Fibroblast of lung (primary cell): ENCODE data around the gene SLC9A1. TPM values are rescaled to one million over a fixed set of nuclear protein-coding genes. Genes with fewer than 3 reads are reported as not detected.

Experiments used
- DNase-seq, 2 donors: peaks; one replicate each; pipeline versions ENCODE4 v3.0.0 to v3.0.0-alpha.2; 2010; ENCODE audit warnings: low read depth in 2 of 2
- H2AFZ ChIP-seq: 2 replicates; pipeline ENCODE4 v1.5.1; 2012; ENCODE audit warnings: low read length, control low read depth, inconsistent platforms
- H3K27ac ChIP-seq: 2 replicates; pipeline ENCODE4 v1.5.1; 2011; ENCODE audit warnings: low read length, control low read depth; ENCODE audit not compliant: insufficient read depth
- H3K27me3 ChIP-seq: 2 replicates; pipeline ENCODE4 v1.5.1; 2011; ENCODE audit warnings: mild to moderate bottlenecking, low read length; ENCODE audit not compliant: control insufficient read depth, insufficient read depth
- H3K36me3 ChIP-seq: 2 replicates; pipeline ENCODE4 v1.5.1; 2011; ENCODE audit warnings: low read length; ENCODE audit not compliant: control insufficient read depth, insufficient read depth
- H3K4me1 ChIP-seq: 2 replicates; pipeline ENCODE4 v1.5.1; 2011; ENCODE audit warnings: low read length; ENCODE audit not compliant: control insufficient read depth, insufficient read depth; ENCODE audit errors: extremely low read depth
- H3K4me2 ChIP-seq: 2 replicates; pipeline ENCODE4 v1.5.1; 2011; ENCODE audit warnings: low read length, control low read depth; ENCODE audit not compliant: insufficient read depth; ENCODE audit errors: extremely low read depth
- H3K4me3 ChIP-seq, 4 experiments: fragments of 200-600 bp in 1 of 4; sonication (generic) in 1 of 4; replicated peaks in 1 of 4; 2 replicates each; pipeline ENCODE4 v1.5.1; 2011 to 2016; ENCODE audit warnings: low read length in 4 of 4, low read depth in 3 of 4, mild to moderate bottlenecking in 3 of 4, control low read depth in 2 of 4, inconsistent platforms in 1 of 4, mixed read lengths in 1 of 4; ENCODE audit not compliant: insufficient read depth in 1 of 4; ENCODE audit errors: control extremely low read depth in 1 of 4
- H3K79me2 ChIP-seq: 2 replicates; pipeline ENCODE4 v1.5.1; 2012; ENCODE audit warnings: mild to moderate bottlenecking, low read length, inconsistent platforms; ENCODE audit not compliant: control insufficient read depth, insufficient read depth
- H3K9ac ChIP-seq: 2 replicates; pipeline ENCODE4 v1.5.1; 2011; ENCODE audit warnings: mild to moderate bottlenecking, low read length, control low read depth; ENCODE audit not compliant: insufficient read depth
- H3K9me3 ChIP-seq: 2 replicates; pipeline ENCODE4 v1.5.1; 2012; ENCODE audit warnings: low read depth, low read length; ENCODE audit not compliant: control insufficient read depth, insufficient read depth
- H4K20me1 ChIP-seq: 2 replicates; pipeline ENCODE4 v1.5.1; 2011; ENCODE audit warnings: low read length; ENCODE audit not compliant: control insufficient read depth, insufficient read depth; ENCODE audit errors: extremely low read depth
- EZH2 ChIP-seq: IDR thresholded peaks from 2 replicates; pipeline ENCODE4 v1.5.1; 2012; ENCODE audit warnings: low read length, control low read depth, mild to moderate bottlenecking; ENCODE audit errors: missing control alignments
- polyA plus RNA-seq, 2 donors: library from polyadenylated mRNA; depleted of rRNA in 1 of 2; stranded (reverse) in 1 of 2; unstranded in 1 of 2; fragments of >200 nt; gene quantifications; 2 replicates each; pipeline ENCODE4 v1.2.1, GENCODE V29; 2011 to 2012; ENCODE audit warnings: missing spikeins in 1 of 2
- total RNA-seq: library from RNA; depleted of rRNA; stranded (reverse); fragments of >200 nt; gene quantifications from 2 replicates; pipeline ENCODE4 v1.2.1, GENCODE V29; 2014
- TF ChIP-seq, protein P1 (sequence below), 2 donors: IDR thresholded peaks in 1 of 2; conservative IDR thresholded peaks in 1 of 2; 1 replicate in 1 of 2; 2 replicates in 1 of 2; pipeline ENCODE4 v1.5.1; 2011 to 2012; ENCODE audit warnings: low read length in 2 of 2, control low read depth in 1 of 2, inconsistent platforms in 1 of 2, low read depth in 1 of 2, mild to moderate bottlenecking in 1 of 2

Gene SLC9A1
- total and polyA plus RNA-seq, 2 donors (not counting 1 experiment from before 2014, with no cell fraction given): 4.9 to 10.4 TPM

DNA sequence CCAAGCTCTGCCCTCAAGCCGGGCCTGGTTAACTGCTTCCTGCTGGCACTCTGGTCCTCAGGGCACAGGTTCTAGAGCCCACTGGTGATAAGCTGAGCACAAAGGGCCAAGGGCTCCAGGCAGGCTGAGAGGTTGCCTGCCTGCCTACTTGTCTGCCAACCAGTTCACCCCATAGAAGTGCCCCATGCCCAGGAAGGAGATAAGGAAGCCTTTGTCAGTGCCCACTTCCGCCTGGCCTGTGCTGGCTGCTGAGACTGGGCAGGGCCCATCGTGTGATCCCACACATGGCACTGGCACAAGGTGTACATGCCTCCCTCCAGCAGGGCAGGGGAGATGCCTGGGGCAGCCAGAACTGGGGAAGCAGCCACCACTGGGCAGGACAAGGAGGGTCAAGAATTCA lies 24.1 kb downstream of the SLC9A1 start:
- Histone ChIP-seq H3K36me3 (no peaks in the 10 kb centered on the region), H3K79me2 (no peaks in the 10 kb centered on the region), H3K4me2 (no peak overlapping the region), H3K4me1 (no peaks in the 10 kb centered on the region), H3K27ac (no peak overlapping the region), H3K27me3 (no peaks in the 10 kb centered on the region), H3K9me3 (no peaks in the 10 kb centered on the region), H3K9ac (no peak overlapping the region), H4K20me1 (no peaks in the 10 kb centered on the region), H2AFZ (no peak overlapping the region), H3K4me3 (no peak overlapping the region)
- no peak for TF ChIP-seq EZH2
- TF ChIP-seq, protein P1, sequence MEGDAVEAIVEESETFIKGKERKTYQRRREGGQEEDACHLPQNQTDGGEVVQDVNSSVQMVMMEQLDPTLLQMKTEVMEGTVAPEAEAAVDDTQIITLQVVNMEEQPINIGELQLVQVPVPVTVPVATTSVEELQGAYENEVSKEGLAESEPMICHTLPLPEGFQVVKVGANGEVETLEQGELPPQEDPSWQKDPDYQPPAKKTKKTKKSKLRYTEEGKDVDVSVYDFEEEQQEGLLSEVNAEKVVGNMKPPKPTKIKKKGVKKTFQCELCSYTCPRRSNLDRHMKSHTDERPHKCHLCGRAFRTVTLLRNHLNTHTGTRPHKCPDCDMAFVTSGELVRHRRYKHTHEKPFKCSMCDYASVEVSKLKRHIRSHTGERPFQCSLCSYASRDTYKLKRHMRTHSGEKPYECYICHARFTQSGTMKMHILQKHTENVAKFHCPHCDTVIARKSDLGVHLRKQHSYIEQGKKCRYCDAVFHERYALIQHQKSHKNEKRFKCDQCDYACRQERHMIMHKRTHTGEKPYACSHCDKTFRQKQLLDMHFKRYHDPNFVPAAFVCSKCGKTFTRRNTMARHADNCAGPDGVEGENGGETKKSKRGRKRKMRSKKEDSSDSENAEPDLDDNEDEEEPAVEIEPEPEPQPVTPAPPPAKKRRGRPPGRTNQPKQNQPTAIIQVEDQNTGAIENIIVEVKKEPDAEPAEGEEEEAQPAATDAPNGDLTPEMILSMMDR (conservative IDR thresholded peaks at IDR 0.05 in 1 of 2, IDR thresholded peaks at IDR 0.05 in 1 of 2; ENCODE audit: low read depth in 1 of 2, low read length in 2 of 2): no peak
- DNase-seq: no peak

DNA sequence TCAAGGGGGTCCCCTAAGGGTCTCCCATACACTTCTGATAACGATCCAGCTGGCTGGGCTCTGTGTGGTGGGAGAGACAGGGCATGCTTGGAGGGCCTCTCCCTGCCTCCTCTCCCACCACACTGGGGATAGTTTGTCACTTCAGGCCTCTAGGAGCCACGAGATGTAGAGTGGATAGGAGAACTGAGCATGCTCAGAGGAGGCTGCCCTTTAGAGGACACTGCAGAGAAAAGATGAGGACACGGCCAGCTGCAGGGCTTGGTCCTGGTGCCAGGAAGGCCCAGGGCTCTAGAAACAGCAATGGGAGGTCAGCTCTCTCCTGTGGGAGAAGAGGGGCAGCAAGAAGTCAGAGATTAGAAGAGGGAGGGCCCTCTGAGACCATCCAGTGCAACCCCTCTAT lies 25.7 kb downstream of the SLC9A1 start:
- H3K9ac ChIP-seq: no peak overlapping the region
- H3K79me2 ChIP-seq: no peaks in the 10 kb centered on the region
- TF ChIP-seq, protein P1 (conservative IDR thresholded peaks at IDR 0.05 in 1 of 2, IDR thresholded peaks at IDR 0.05 in 1 of 2; ENCODE audit: low read depth in 1 of 2, low read length in 2 of 2): no peak
- TF ChIP-seq EZH2: no peak
- no peaks in the 10 kb centered on the region for H3K9me3 ChIP-seq
- no peaks in the 10 kb centered on the region for H3K27me3 ChIP-seq
- DNase-seq: no peak
- H3K4me3 ChIP-seq: no peak overlapping the region
- no peaks in the 10 kb centered on the region for H3K4me1 ChIP-seq
- no peak overlapping the region for H3K27ac ChIP-seq
- H3K36me3 ChIP-seq: no peaks in the 10 kb centered on the region
- H2AFZ ChIP-seq: no peak overlapping the region
- H4K20me1 ChIP-seq: no peaks in the 10 kb centered on the region
- no peak overlapping the region for H3K4me2 ChIP-seq

DNA sequence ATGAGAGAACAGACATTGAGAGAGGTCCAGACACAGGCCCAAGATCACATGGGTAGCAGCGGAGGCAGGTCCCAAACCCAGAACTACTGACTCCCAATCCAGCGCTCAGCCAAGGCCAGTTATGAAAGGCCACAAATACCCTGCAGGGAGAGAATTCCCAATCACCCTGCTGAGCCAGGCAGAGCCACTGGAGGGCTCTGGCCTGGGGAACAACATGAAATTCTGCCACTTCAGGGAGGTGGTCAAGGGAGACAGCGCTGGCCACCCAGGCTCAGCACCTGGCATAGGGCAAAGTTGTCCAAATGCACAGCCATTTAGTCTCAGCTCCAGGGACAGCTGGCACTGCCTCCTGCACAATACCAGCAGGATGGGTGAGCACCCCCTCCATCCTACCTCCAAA lies 27.5 kb downstream of the SLC9A1 start:
- Histone ChIP-seq H3K4me2 (no peak overlapping the region), H3K9me3 (no peaks in the 10 kb centered on the region), H3K4me3 (no peak overlapping the region), H3K79me2 (no peaks in the 10 kb centered on the region), H3K9ac (no peak overlapping the region), H3K27ac (no peak overlapping the region), H2AFZ (no peak overlapping the region), H4K20me1 (no peaks in the 10 kb centered on the region), H3K36me3 (no peaks in the 10 kb centered on the region), H3K27me3 (no peaks in the 10 kb centered on the region), H3K4me1 (peaks cover 4% of the 10 kb centered on the region)
- no peak for DNase-seq
- TF ChIP-seq, protein P1 (conservative IDR thresholded peaks at IDR 0.05 in 1 of 2, IDR thresholded peaks at IDR 0.05 in 1 of 2; ENCODE audit: low read depth in 1 of 2, low read length in 2 of 2): no peak
- TF ChIP-seq EZH2: no peak
